ENCODE data around the gene SERPINA3.

- TF ChIP-seq CTCF (conservative IDR thresholded peaks at IDR 0.05) (no peak), ZFX (IDR thresholded peaks at IDR 0.05) (no peak)
Measured at GRCh38 chr14:94628578-94628977, 16.4 kb downstream of the SERPINA3 start.
